Panc1 (cell line): Measurements from ENCODE around the gene VWA5B2.

Source experiments
- POLR2AphosphoS5 ChIP-seq: IDR thresholded peaks from 2 replicates; pipeline ENCODE4 v1.6.1; 2012; ENCODE audit warnings: mild to moderate bottlenecking, low read depth, low read length, moderate library complexity
- TF ChIP-seq, protein P1 (sequence below): fragments of 450-650 bp; IDR thresholded peaks from 2 replicates; pipeline ENCODE4 v1.5.1; 2017; ENCODE audit warnings: mild to moderate bottlenecking

DNA sequence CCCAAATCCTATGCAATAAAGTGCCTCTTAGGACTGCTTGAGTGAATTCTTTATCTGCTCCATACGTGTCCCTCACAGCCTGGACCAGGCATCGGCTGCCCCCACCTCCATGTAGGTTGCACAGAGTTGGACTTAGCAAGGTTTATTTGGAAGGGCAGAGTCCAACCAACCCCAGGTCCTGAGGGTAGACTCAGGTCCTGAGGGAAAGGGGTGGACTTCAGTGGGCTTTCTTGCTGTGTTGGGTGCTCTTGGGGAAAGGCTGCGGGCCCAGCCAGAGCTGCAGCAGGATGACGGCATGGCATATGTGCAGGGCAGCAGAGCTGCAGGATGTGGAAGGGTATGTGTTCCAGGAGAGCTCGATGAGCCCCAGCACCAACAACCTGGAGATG lies 12.9 kb downstream of the VWA5B2 start:
- TF ChIP-seq POLR2AphosphoS5: no peak
- TF ChIP-seq, protein P1, sequence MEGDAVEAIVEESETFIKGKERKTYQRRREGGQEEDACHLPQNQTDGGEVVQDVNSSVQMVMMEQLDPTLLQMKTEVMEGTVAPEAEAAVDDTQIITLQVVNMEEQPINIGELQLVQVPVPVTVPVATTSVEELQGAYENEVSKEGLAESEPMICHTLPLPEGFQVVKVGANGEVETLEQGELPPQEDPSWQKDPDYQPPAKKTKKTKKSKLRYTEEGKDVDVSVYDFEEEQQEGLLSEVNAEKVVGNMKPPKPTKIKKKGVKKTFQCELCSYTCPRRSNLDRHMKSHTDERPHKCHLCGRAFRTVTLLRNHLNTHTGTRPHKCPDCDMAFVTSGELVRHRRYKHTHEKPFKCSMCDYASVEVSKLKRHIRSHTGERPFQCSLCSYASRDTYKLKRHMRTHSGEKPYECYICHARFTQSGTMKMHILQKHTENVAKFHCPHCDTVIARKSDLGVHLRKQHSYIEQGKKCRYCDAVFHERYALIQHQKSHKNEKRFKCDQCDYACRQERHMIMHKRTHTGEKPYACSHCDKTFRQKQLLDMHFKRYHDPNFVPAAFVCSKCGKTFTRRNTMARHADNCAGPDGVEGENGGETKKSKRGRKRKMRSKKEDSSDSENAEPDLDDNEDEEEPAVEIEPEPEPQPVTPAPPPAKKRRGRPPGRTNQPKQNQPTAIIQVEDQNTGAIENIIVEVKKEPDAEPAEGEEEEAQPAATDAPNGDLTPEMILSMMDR: no peak
